Brain microvascular endothelial cell (primary cell): Measurements from ENCODE around the gene BRICD5.

Experiments
- DNase-seq: peaks from one replicate; pipeline ENCODE4 v3.0.0-alpha.2; 2020
- H3K27ac ChIP-seq: fragments of 250-450 bp; sonication (Bioruptor Pico); 2 replicates; pipeline ENCODE4 v1.5.1; 2020; ENCODE audit warnings: mild to moderate bottlenecking, moderate library complexity
- H3K27me3 ChIP-seq: fragments of 250-450 bp; sonication (Bioruptor Pico); replicated peaks from 2 replicates; pipeline ENCODE4 v1.5.1; 2020; ENCODE audit warnings: mild to moderate bottlenecking
- H3K36me3 ChIP-seq: fragments of 250-450 bp; sonication (Bioruptor Pico); replicated peaks from 2 replicates; pipeline ENCODE4 v1.5.1; 2020; ENCODE audit warnings: mild to moderate bottlenecking
- H3K4me3 ChIP-seq: 2 replicates; pipeline ENCODE4 v1.5.1; 2011; ENCODE audit warnings: low read depth, mild to moderate bottlenecking, control low read depth, low read length, moderate library complexity
- CTCF ChIP-seq: IDR thresholded peaks from 2 replicates; pipeline ENCODE4 v1.5.1; 2011; ENCODE audit warnings: low read depth, mild to moderate bottlenecking, moderate library complexity, low read length, control low read depth, inconsistent platforms; ENCODE audit errors: missing control alignments
- in situ Hi-C: cut with HindIII; loops from 2 replicates; pipeline ENCODE4 v1.10.0; 2017; ENCODE audit warnings: low sequenced_read_pairs, low pct_ligation_motif_present

The BRICD5 gene

DNA sequence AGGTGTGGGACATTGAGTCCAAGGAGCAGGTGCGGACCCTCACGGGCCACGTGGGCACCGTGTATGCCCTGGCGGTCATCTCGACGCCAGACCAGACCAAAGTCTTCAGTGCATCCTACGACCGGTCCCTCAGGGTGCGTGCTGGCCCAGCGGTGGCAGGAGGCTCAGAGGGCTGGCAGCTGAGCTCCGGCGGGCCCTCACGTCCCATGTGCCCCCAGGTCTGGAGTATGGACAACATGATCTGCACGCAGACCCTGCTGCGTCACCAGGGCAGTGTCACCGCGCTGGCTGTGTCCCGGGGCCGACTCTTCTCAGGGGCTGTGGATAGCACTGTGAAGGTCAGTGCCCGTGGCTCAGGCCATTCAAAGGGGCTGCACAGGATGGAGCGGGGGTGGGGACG, 34.6 kb downstream of the BRICD5 start:
- no peak for DNase-seq
- Histone ChIP-seq H3K4me3 (no peak overlapping the region), H3K27me3 (no peaks in the 10 kb centered on the region), H3K27ac (no peak overlapping the region), H3K36me3 (peaks cover 62% of the 10 kb centered on the region)
- in situ Hi-C loops, result no loop called here
- TF ChIP-seq CTCF, result no peak

DNA sequence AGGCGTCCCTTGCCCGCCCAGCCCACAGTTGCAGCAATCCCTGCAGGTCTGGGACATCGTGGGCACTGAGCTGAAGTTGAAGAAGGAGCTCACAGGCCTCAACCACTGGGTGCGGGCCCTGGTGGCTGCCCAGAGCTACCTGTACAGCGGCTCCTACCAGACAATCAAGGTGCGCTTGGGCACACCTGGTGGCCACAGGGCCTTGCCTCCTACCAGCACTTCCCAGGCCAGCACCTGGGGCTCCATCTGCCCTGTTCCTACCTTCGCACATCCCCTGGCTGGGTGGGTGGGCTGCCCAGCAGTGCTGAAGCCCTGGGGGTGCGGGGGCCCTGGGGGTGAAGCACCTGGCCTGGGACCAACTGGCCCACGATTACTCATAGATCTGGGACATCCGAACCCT, 35.2 kb downstream of the BRICD5 start:
- H3K27ac ChIP-seq, result no peak overlapping the region
- TF ChIP-seq CTCF, result no peak
- H3K4me3 ChIP-seq, result no peak overlapping the region
- H3K27me3 ChIP-seq, result no peaks in the 10 kb centered on the region
- no peak for DNase-seq
- in situ Hi-C loops, result no loop called here
- H3K36me3 ChIP-seq, result peaks cover 64% of the 10 kb centered on the region

- Histone ChIP-seq H3K36me3 (peaks cover 64% of the 10 kb centered on the region), H3K27ac (no peak overlapping the region), H3K27me3 (no peaks in the 10 kb centered on the region), H3K4me3 (no peak overlapping the region)
- in situ Hi-C loops, result no loop called here
- no peak for DNase-seq
- TF ChIP-seq CTCF, result no peak
Measured at GRCh38 chr16:2174396-2175131, 36.1 kb downstream of the BRICD5 start.

DNA sequence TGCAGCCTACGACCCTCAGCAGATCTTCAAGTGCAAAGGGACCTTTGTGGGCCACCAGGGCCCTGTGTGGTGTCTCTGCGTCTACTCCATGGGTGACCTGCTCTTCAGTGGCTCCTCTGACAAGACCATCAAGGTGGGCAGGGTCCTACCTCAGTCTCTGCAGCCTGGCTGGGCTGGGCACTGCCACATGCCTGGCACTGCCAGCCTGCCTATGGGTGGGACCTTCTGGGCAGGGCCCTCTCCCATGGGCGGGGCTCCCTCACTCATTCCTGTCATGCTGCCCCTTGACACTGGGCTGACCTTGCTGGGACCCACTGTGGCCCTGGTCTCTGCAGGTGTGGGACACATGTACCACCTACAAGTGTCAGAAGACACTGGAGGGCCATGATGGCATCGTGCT, 36.7 kb downstream of the BRICD5 start:
- DNase-seq, result no peak
- in situ Hi-C loops, result no loop called here
- peaks cover 67% of the 10 kb centered on the region for H3K36me3 ChIP-seq
- no peaks in the 10 kb centered on the region for H3K27me3 ChIP-seq
- H3K4me3 ChIP-seq, result no peak overlapping the region
- no peak overlapping the region for H3K27ac ChIP-seq
- no peak for TF ChIP-seq CTCF

GRCh38 chr16:2173366-2173765, 37.3 kb downstream of the BRICD5 start:
- H3K27ac ChIP-seq, result no peak overlapping the region
- no peaks in the 10 kb centered on the region for H3K27me3 ChIP-seq
- TF ChIP-seq CTCF, result no peak
- in situ Hi-C loops, result no loop called here
- no peak overlapping the region for H3K4me3 ChIP-seq
- DNase-seq, result no peak
- H3K36me3 ChIP-seq, result peaks cover 66% of the 10 kb centered on the region
